ENCODE results near the gene SURF1.

The SURF1 gene

GRCh38 chr9:133344071-133344470, 12.2 kb downstream of the SURF1 start:
- TF ChIP-seq, protein P1, sequence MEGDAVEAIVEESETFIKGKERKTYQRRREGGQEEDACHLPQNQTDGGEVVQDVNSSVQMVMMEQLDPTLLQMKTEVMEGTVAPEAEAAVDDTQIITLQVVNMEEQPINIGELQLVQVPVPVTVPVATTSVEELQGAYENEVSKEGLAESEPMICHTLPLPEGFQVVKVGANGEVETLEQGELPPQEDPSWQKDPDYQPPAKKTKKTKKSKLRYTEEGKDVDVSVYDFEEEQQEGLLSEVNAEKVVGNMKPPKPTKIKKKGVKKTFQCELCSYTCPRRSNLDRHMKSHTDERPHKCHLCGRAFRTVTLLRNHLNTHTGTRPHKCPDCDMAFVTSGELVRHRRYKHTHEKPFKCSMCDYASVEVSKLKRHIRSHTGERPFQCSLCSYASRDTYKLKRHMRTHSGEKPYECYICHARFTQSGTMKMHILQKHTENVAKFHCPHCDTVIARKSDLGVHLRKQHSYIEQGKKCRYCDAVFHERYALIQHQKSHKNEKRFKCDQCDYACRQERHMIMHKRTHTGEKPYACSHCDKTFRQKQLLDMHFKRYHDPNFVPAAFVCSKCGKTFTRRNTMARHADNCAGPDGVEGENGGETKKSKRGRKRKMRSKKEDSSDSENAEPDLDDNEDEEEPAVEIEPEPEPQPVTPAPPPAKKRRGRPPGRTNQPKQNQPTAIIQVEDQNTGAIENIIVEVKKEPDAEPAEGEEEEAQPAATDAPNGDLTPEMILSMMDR (conservative IDR thresholded peaks at IDR 0.05; ENCODE audit: low read depth, low read length), result no peak
- no peak overlapping the region for H3K4me3 ChIP-seq (ENCODE audit: low read depth, low read length)
- no peak for DNase-seq (ENCODE audit: low read depth)

DNA sequence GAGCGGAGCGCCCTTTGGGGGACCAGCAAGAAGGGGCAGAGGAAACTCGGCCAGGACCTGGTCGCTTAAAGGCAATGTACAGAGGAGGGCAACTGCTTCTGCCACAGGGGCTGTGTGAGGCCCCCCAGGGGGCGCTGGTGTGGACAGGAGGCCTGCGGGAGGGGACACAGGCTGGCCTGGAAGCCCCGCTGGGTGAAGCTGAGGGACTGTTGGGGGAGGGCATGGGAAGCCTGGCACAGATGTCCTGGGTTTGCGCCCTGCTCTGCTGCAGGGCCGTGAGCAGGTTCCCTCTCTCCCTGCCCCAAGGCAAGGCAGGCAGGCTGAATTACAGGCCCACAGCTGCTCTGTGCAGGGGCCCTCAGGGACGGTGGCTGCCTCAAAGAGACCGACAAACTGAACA, 13.7 kb downstream of the SURF1 start:
- TF ChIP-seq, protein P1 (conservative IDR thresholded peaks at IDR 0.05; ENCODE audit: low read depth, low read length), result peak; percentile 35
- no peak for DNase-seq (ENCODE audit: low read depth)
- H3K4me3 ChIP-seq (ENCODE audit: low read depth, low read length), result no peak overlapping the region

- no peak overlapping the region for H3K4me3 ChIP-seq (ENCODE audit: low read depth, low read length)
- no peak for DNase-seq (ENCODE audit: low read depth)
- TF ChIP-seq, protein P1 (conservative IDR thresholded peaks at IDR 0.05; ENCODE audit: low read depth, low read length), result peak; percentile 50
Measured at GRCh38 chr9:133342069-133342406, 14.2 kb downstream of the SURF1 start.

DNA sequence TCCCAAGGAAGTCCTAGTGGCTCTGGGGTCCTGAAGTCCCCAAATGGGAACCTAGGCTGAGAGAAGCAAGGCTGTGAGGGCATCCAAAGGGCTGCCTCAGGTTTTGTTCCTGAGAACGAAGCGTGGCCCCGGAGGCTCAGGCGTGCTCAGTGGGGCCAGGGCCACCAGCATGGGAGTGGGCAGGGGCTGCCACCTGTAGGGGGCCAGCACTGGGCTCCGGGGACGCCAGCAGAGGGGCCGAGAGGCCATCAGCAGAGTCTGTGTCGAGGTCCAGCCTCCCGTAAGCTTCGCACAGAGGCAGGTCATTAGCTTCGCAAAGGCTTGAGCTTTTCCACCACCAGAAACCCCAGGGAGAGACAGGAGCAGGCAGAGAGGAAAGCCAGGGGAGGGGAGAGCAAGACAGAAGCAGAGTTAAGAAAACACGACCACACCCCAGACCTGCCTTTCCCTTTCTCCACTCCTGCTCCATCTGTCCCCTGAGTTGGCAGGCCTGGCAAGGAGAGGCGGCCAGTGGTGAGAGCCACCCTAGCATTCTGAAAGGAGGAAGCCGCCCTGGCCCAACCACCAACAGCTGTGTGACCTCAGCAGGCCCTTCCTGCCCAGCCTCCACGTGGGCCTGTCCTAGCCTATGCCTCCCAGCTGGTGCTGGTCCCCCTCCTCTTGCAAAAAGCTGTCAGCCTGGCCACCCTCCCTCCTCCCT, 14.8 kb downstream of the SURF1 start:
- no peak overlapping the region for H3K4me3 ChIP-seq (ENCODE audit: low read depth, low read length)
- DNase-seq (ENCODE audit: low read depth), result no peak
- TF ChIP-seq, protein P1 (conservative IDR thresholded peaks at IDR 0.05; ENCODE audit: low read depth, low read length), result no peak

DNA sequence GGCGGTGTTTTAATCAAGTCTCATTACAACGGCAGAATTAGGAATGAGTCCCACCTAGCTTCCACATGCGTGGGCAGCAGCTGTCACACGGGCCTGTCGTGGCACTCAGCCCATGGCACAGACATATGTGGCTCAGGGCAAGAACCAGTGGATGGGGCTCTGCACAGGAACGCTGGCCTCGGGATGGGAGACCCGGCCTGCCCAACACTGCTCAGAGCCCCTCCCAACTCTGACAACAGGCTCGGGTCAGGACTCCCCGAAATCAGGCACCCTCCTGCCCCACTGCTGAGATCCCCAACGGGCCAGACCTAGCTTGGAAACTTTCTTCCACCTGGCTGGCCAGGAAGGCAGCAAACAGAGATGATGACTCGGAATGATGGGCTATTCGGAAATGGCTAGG, 15.4 kb downstream of the SURF1 start:
- H3K4me3 ChIP-seq (ENCODE audit: low read depth, low read length), result no peak overlapping the region
- TF ChIP-seq, protein P1 (conservative IDR thresholded peaks at IDR 0.05; ENCODE audit: low read depth, low read length), result no peak
- no peak for DNase-seq (ENCODE audit: low read depth)

GRCh38 chr9:133340256-133340655, 16.0 kb downstream of the SURF1 start:
- H3K4me3 ChIP-seq (ENCODE audit: low read depth, low read length), result no peak overlapping the region
- no peak for DNase-seq (ENCODE audit: low read depth)
- TF ChIP-seq, protein P1 (conservative IDR thresholded peaks at IDR 0.05; ENCODE audit: low read depth, low read length), result no peak

GRCh38 chr9:133339641-133340040, 16.6 kb downstream of the SURF1 start:
- H3K4me3 ChIP-seq (ENCODE audit: low read depth, low read length), result no peak overlapping the region
- DNase-seq (ENCODE audit: low read depth), result no peak

More at GRCh38 chr9:133339641-133340040, 16.6 kb downstream of the SURF1 start:
- TF ChIP-seq, protein P1 (conservative IDR thresholded peaks at IDR 0.05; ENCODE audit: low read depth, low read length), result no peak
